Measurements from ENCODE around the gene DAPL1.
A peak's percentile ranks its signal among the peaks of the same experiment; 100 is the strongest.

Gene DAPL1

GRCh38 chr2:158795195-158795924 is at the start of gene DAPL1:
TSS of gene DAPL1 (plus strand) at chr2:158795317. CDS start at chr2:158795373, 56 bp downstream.
- DNase-seq = no peak

GRCh38 chr2:158745866-158746382 is 49.2 kb upstream of the DAPL1 start:
- no peak for DNase-seq

GRCh38 chr2:158746488-158746887 is 48.6 kb upstream of the DAPL1 start:
- DNase-seq = no peak

- no peak for DNase-seq
These were observed 47.8 kb upstream of the DAPL1 start for GRCh38 chr2:158747281-158747680.

GRCh38 chr2:158748926-158749590 is 46.1 kb upstream of the DAPL1 start:
- no peak for DNase-seq

- DNase-seq = no peak
These were observed 44.5 kb upstream of the DAPL1 start for GRCh38 chr2:158750458-158751125.

- DNase-seq = peak; percentile 72
These were observed 41.2 kb upstream of the DAPL1 start for GRCh38 chr2:158753641-158754611.

- DNase-seq = no peak
These were observed 39.6 kb upstream of the DAPL1 start for GRCh38 chr2:158755310-158756087.

GRCh38 chr2:158756331-158756730 is 38.8 kb upstream of the DAPL1 start:
- DNase-seq = no peak

- DNase-seq = no peak
These were observed 38.1 kb upstream of the DAPL1 start for GRCh38 chr2:158756976-158757375.

- DNase-seq = no peak
These were observed 34.2 kb upstream of the DAPL1 start for GRCh38 chr2:158760887-158761286.

GRCh38 chr2:158761621-158762020 is 33.5 kb upstream of the DAPL1 start:
- peak; percentile 71 for DNase-seq

GRCh38 chr2:158762336-158762735 is 32.8 kb upstream of the DAPL1 start:
- no peak for DNase-seq

- no peak for DNase-seq
These were observed 28.6 kb upstream of the DAPL1 start for GRCh38 chr2:158766524-158766923.

GRCh38 chr2:158772306-158773078 is 22.6 kb upstream of the DAPL1 start:
- no peak for DNase-seq

- no peak for DNase-seq
These were observed 22.0 kb upstream of the DAPL1 start for GRCh38 chr2:158773121-158773520.

GRCh38 chr2:158774681-158775080 is 20.4 kb upstream of the DAPL1 start:
- no peak for DNase-seq

- DNase-seq = no peak
These were observed 19.7 kb upstream of the DAPL1 start for GRCh38 chr2:158775273-158776027.

GRCh38 chr2:158776231-158776630 is 18.9 kb upstream of the DAPL1 start:
- DNase-seq = no peak

- no peak for DNase-seq
These were observed 18.0 kb upstream of the DAPL1 start for GRCh38 chr2:158777077-158777476.
